Upper lobe of left lung (tissue), 4 donors: ENCODE measurements around the gene DHX38.

Experiments used
- CTCF ChIP-seq, 6 experiments: fragments of 450-650 bp in 4 of 6; fragments of 200-600 bp in 2 of 6; sonication (generic) in 2 of 6; IDR thresholded peaks; one replicate each; pipeline ENCODE4 v1.5.1; 2016 to 2019; ENCODE audit warnings: antibody characterized with exemption in 6 of 6
- EP300 ChIP-seq, 4 donors: sonication (generic); formaldehyde crosslinking; IDR thresholded peaks; one replicate each; pipeline ENCODE4 v1.5.1; 2017; ENCODE audit warnings: antibody characterized with exemption in 4 of 4, control low read depth in 2 of 4
- POLR2A ChIP-seq, 4 donors: fragments of 450-650 bp; IDR thresholded peaks; one replicate each; pipeline ENCODE4 v1.5.1; 2016 to 2017; ENCODE audit warnings: antibody characterized with exemption in 4 of 4, mild to moderate bottlenecking in 2 of 4
- POLR2AphosphoS5 ChIP-seq, 2 donors: sonication (generic); formaldehyde crosslinking; IDR thresholded peaks; one replicate each; pipeline ENCODE4 v1.5.1; 2017; ENCODE audit warnings: antibody characterized with exemption in 2 of 2

- TF ChIP-seq POLR2A (IDR thresholded peaks at IDR 0.05) (no peak), POLR2AphosphoS5 (IDR thresholded peaks at IDR 0.05) (no peak), CTCF (IDR thresholded peaks at IDR 0.05) (no peak), EP300 (IDR thresholded peaks at IDR 0.05) (no peak)
Measured at GRCh38 chr16:72109300-72109699, 15.7 kb downstream of the DHX38 start.
